HepG2 (cell line): ENCODE measurements around the gene SH2D3A. TPM values are rescaled to one million over a fixed set of nuclear protein-coding genes. Genes with fewer than 3 reads are reported as not detected.

Source experiments
- ATAC-seq: fragments of 200-7000 bp; cut with Tn5 transposase; 3 replicates; pipeline ENCODE4 v1.9.1; 2020; ENCODE audit warnings: mild to moderate bottlenecking, moderate library complexity
- BruUV-seq: library from RNA; stranded (reverse); fragments of 400-500 nt; replicated peaks from 2 replicates; lab custom pipeline; 2021; lab: Mats Ljungman, UMichigan
- CTCF ChIA-PET: fragments of 300-600 bp; formaldehyde crosslinking; extraction: SDS; loops from one replicate; lab custom pipeline; 2021; ENCODE audit warnings: low total read pairs, inconsistent platforms, low intra/inter-chr PET ratio; lab: Yijun Ruan, JAX
- POLR2A ChIA-PET: fragments of 350-600 bp; sonication (Branson Sonifier 250); formaldehyde crosslinking; loops from one replicate; lab custom pipeline; 2020; ENCODE audit warnings: antibody characterized with exemption, inconsistent platforms; lab: Yijun Ruan, JAX
- DNase-seq: peaks from one replicate; pipeline ENCODE4 v3.0.0-alpha.2; 2015; ENCODE audit warnings: low spot score
- FAIRE-seq: peaks from 3 replicates; lab custom pipeline; 2011; peaks lifted over from hg19 to GRCh38; lab: Jason Lieb, UNC
- H2AFZ ChIP-seq: one replicate; pipeline ENCODE4 v1.6.1; 2011; ENCODE audit warnings: low read length, inconsistent platforms
- H3K27ac ChIP-seq: fragments of 300-600 bp; 3 replicates; pipeline ENCODE4 v1.8.0; 2011; ENCODE audit warnings: mixed run types, mild to moderate bottlenecking, mixed read lengths, low read length, inconsistent platforms; ENCODE audit not compliant: insufficient read depth; ENCODE audit errors: extremely low read length
- H3K27me3 ChIP-seq, 2 experiments: fragments of 200-600 bp in 1 of 2; 2 replicates in 1 of 2; 3 replicates in 1 of 2; pipeline versions ENCODE4 v1.6.0 to v1.8.0; 2011; ENCODE audit warnings: low read length in 2 of 2, mild to moderate bottlenecking in 2 of 2, moderate library complexity in 2 of 2, inconsistent platforms in 1 of 2; ENCODE audit not compliant: insufficient read depth in 2 of 2, control insufficient read depth in 1 of 2
- H3K36me3 ChIP-seq, 2 experiments: fragments of 200-600 bp in 1 of 2; replicated peaks in 1 of 2; 2 replicates in 1 of 2; 3 replicates in 1 of 2; pipeline versions ENCODE4 v1.5.1 to v1.8.0; 2011; ENCODE audit warnings: low read length in 2 of 2, inconsistent platforms in 1 of 2; ENCODE audit not compliant: insufficient read depth in 2 of 2, control insufficient read depth in 1 of 2
- H3K4me1 ChIP-seq: 2 replicates; pipeline ENCODE4 v1.5.1; 2012; ENCODE audit warnings: low read length, inconsistent platforms; ENCODE audit not compliant: insufficient read depth
- H3K4me2 ChIP-seq: 2 replicates; pipeline ENCODE4 v1.6.0; 2011; ENCODE audit warnings: low read depth, low read length, inconsistent platforms
- H3K4me3 ChIP-seq, 3 experiments: fragments of 200-600 bp in 1 of 3; sonication (generic), shearing (Covaris generic) in 1 of 3; replicated peaks in 1 of 3; 2 replicates each; pipeline ENCODE4 v1.5.1; 2011 to 2016; ENCODE audit warnings: low read length in 3 of 3, inconsistent platforms in 2 of 3, low read depth in 2 of 3, mild to moderate bottlenecking in 2 of 3, control low read depth in 1 of 3, mixed read lengths in 1 of 3; ENCODE audit not compliant: insufficient read depth in 1 of 3
- H3K79me2 ChIP-seq: one replicate; pipeline ENCODE4 v1.6.1; 2011; ENCODE audit warnings: low read length, inconsistent platforms; ENCODE audit not compliant: insufficient read depth
- H3K9ac ChIP-seq: 2 replicates; pipeline ENCODE4 v1.6.0; 2011; ENCODE audit warnings: mild to moderate bottlenecking, low read depth, low read length, inconsistent platforms; ENCODE audit not compliant: insufficient read depth
- H3K9me3 ChIP-seq: 2 replicates; pipeline ENCODE4 v1.5.1; 2012; ENCODE audit warnings: mild to moderate bottlenecking, low read length
- H4K20me1 ChIP-seq: 2 replicates; pipeline ENCODE4 v1.6.0; 2011; ENCODE audit warnings: inconsistent platforms, mild to moderate bottlenecking, low read length, moderate library complexity; ENCODE audit not compliant: insufficient read depth
- BRF2 ChIP-seq: sonication (generic); formaldehyde crosslinking; IDR thresholded peaks from 2 replicates; pipeline ENCODE4 v1.8.1; 2022; ENCODE audit warnings: mild to moderate bottlenecking, missing genetic modification reagents
- DBP ChIP-seq: sonication (generic); formaldehyde crosslinking; IDR thresholded peaks from 2 replicates; pipeline ENCODE4 v1.4.0; 2020; ENCODE audit warnings: missing genetic modification reagents; ENCODE audit errors: not compliant biosample characterization
- FOSL2 ChIP-seq: sonication (generic); formaldehyde crosslinking; IDR thresholded peaks from 2 replicates; pipeline ENCODE4 v1.4.0; 2020; ENCODE audit warnings: missing genetic modification reagents
- GABPB1 ChIP-seq: IDR thresholded peaks from 2 replicates; pipeline ENCODE4 v1.6.1; 2016; ENCODE audit warnings: mild to moderate bottlenecking, missing genetic modification reagents, moderate library complexity, missing compliant biosample characterization
- KDM5B ChIP-seq: sonication (generic); formaldehyde crosslinking; IDR thresholded peaks from 2 replicates; pipeline ENCODE4 v1.4.0; 2020; ENCODE audit warnings: missing genetic modification reagents, mild to moderate bottlenecking, borderline replicate concordance
- NFYB ChIP-seq: sonication (generic); formaldehyde crosslinking; IDR thresholded peaks from 2 replicates; pipeline ENCODE4 v1.4.0; 2020; ENCODE audit warnings: missing genetic modification reagents
- NFYC ChIP-seq: IDR thresholded peaks from 2 replicates; pipeline ENCODE4 v1.6.1; 2016; ENCODE audit warnings: missing genetic modification reagents, missing compliant biosample characterization
- THAP11 ChIP-seq: IDR thresholded peaks from 2 replicates; pipeline ENCODE4 v1.6.1; 2016; ENCODE audit warnings: missing biosample characterization, missing genetic modification reagents
- ZNF143 ChIP-seq: sonication (generic); formaldehyde crosslinking; IDR thresholded peaks from 2 replicates; pipeline ENCODE4 v1.4.0; 2020; ENCODE audit warnings: missing genetic modification reagents
- WGBS: methylation state at CpG from one replicate; pipeline ENCODE4 v1.1.6; 2017; ENCODE audit warnings: low lambda C conversion rate; 5-methylcytosine and 5-hydroxymethylcytosine counted together
- in situ Hi-C: cut with HindIII; loops from 2 replicates; pipeline ENCODE4 v1.10.0; 2017; ENCODE audit warnings: low pct_unique_long_range_greater_than_20kb; ENCODE audit not compliant: extremely low pct_ligation_motif_present
- intact Hi-C: fragments of 100-400 bp; cut with micrococcal nuclease; formaldehyde crosslinking; loops from one replicate; pipeline ENCODE4 v1.10.0; 2022; ENCODE audit not compliant: unreplicated experiment
- polyA plus RNA-seq, 8 experiments: library from polyadenylated mRNA; depleted of rRNA in 3 of 8; stranded (reverse) in 7 of 8; unstranded in 1 of 8; fragments of >200 nt; fragmentation: Illumina TruSeq in 4 of 8; extraction: Trizol in 4 of 8; gene quantifications; 2 replicates each; pipeline versions ENCODE4 v1.2.1 to v1.2.3, GENCODE V29; 2011 to 2016; ENCODE audit warnings: low read depth in 4 of 8, missing spikeins in 1 of 8, mixed read lengths in 1 of 8; ENCODE audit not compliant: insufficient read depth in 1 of 8
- total RNA-seq, 5 experiments: library from RNA; depleted of rRNA; stranded (reverse); fragments of >200 nt; fragmentation: Illumina TruSeq; extraction: Trizol; gene quantifications; 2 replicates each; pipeline ENCODE4 v1.2.3, GENCODE V29; 2016; ENCODE audit warnings: low read depth in 1 of 5

SH2D3A gene
- total and polyA plus RNA-seq, 2 of the 13 experiments (the other 11 are each of a cell fraction or from before 2014, with no cell fraction given): 1.0 to 2.2 TPM

- Histone ChIP-seq H2AFZ (no peak overlapping the region), H3K9ac (no peak overlapping the region), H3K79me2 (no peaks in the 10 kb centered on the region), H4K20me1 (no peaks in the 10 kb centered on the region), H3K4me3 (no peak overlapping the region), H3K36me3 (no peaks in the 10 kb centered on the region), H3K9me3 (peaks cover 6% of the 10 kb centered on the region; the same call in 1 of the 2 replicates), H3K4me1 (no peaks in the 10 kb centered on the region), H3K27me3 (peaks cover 0 to 1% of the 10 kb centered on the region in 2 experiments; a peak in 1 of 5 replicates), H3K4me2 (no peak overlapping the region), H3K27ac (no peak overlapping the region)
- no peak for TF ChIP-seq KDM5B (CRISPR knock-in tag)
- peak; percentile 92 for TF ChIP-seq THAP11
- TF ChIP-seq FOSL2 (CRISPR knock-in tag): peak; percentile 63
- TF ChIP-seq ZNF143: peak; percentile 82
- TF ChIP-seq BRF2 (CRISPR knock-in tag): no peak
- no peak for TF ChIP-seq DBP (CRISPR knock-in tag)
- TF ChIP-seq NFYC: peak; percentile 64
- peak; percentile 66 for TF ChIP-seq NFYB
- peak; percentile 27; the same call in 1 of the 2 replicates for TF ChIP-seq GABPB1 (CRISPR knock-in tag)
- BruUV-seq: no TSS peak
- DNase-seq: peak; percentile 33
- 41% methylated on average over 11 of the region's 13 CpGs for WGBS
- POLR2A ChIA-PET: no interaction called here
- no peak for FAIRE-seq
- intact Hi-C loops: no loop called here
- in situ Hi-C loops: no loop called here
- peak; percentile 27; the same call in 1 of the 3 replicates for ATAC-seq
- CTCF ChIA-PET: no interaction called here
These were observed 27.6 kb upstream of the SH2D3A start for GRCh38 chr19:6794686-6795431.
